Measurements from ENCODE around the gene ADAP1.

DNA sequence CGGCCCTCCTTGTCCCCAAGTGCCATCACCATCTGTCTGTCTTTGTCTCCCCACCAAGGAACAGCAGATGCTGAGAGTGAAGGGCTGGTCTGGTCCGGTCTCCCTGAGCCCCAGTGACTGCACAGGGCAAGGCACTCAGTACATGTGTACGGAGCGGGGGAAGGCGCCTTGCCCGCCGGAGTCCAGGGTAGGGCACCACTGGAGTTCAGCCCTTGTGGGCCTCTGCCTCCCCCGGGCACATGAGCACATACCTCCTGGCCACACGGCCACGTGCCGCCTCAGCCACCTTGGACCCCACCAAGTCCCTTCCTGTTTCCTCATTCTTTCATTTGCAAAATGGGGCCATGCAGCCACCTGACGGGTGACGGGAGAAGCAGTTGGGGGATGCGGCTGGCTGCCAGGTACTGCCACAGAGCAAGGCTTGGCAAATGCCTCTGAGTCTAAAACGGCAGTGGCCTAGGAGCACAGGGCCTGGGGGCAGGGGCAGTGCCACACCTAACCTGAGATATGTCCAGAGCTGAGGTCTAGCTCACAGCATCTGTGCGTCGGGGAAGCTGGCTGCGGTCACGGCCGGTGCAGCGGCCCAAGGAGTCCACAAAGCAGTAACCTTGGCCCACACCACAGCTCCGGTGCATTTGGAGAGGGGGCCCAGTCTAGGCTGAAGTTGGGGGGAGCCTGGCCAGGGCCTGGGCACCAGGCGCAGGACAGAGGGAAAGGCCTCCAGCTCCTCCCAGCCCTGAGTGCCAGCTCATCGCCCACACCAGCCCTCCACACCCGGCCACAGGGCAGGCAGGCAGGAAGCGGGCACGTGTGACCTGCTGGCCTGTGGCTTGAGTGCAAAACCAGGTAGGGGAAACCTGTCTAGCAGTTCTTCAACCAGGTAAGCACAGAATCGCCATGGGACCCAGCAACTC, 5.2 kb downstream of the ADAP1 start:
- TF ChIP-seq, protein P1, sequence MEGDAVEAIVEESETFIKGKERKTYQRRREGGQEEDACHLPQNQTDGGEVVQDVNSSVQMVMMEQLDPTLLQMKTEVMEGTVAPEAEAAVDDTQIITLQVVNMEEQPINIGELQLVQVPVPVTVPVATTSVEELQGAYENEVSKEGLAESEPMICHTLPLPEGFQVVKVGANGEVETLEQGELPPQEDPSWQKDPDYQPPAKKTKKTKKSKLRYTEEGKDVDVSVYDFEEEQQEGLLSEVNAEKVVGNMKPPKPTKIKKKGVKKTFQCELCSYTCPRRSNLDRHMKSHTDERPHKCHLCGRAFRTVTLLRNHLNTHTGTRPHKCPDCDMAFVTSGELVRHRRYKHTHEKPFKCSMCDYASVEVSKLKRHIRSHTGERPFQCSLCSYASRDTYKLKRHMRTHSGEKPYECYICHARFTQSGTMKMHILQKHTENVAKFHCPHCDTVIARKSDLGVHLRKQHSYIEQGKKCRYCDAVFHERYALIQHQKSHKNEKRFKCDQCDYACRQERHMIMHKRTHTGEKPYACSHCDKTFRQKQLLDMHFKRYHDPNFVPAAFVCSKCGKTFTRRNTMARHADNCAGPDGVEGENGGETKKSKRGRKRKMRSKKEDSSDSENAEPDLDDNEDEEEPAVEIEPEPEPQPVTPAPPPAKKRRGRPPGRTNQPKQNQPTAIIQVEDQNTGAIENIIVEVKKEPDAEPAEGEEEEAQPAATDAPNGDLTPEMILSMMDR (IDR thresholded peaks at IDR 0.05; ENCODE audit: control extremely low read depth in 1 of 3, insufficient read depth in 1 of 3, low read depth in 1 of 3, low read length in 3 of 3) = no peak
- TF ChIP-seq SUZ12 (IDR thresholded peaks at IDR 0.05; ENCODE audit: low read length) = no peak
